ENCODE measurements around the gene PIM1. TPM values are rescaled to one million over a fixed set of nuclear protein-coding genes. Genes with fewer than 3 reads are reported as not detected.

Gene PIM1
- total RNA-seq, result 51.5 TPM

DNA sequence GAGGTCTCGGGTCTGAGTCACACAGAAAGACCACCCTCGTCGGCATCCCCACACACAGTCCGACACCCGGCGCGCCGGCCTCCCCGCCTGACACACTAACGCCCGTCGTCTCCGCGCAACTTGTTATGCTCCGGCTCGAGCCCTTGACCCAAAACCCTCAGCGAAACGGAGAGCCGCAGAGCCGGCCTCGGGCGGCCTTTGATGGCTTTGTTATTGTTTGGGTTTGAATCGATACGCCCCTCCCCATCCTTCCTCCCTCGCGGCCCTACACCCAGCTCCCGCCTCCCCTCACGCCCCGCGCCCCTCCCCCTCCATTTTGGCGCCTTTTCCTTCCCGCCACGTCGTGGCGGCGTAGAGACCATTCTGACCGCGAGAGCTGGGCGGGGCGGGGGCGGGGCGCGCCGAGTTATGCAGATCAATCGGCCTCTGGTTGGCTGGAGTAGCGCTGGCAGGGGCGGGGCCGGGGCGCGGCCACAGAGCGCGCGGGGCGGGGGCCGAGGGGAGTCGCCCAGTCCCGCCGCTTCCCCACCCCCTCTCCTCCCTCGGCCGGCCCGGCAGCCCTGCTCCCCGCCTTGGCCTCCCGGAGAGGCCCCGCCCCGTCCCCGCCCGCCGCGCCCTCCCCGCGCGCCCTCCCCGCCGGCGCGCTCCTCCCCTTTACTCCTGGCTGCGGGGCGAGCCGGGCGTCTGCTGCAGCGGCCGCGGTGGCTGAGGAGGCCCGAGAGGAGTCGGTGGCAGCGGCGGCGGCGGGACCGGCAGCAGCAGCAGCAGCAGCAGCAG, at the start of gene PIM1:
Gene PIM1, plus strand, starts transcription at position 657 of the 777 bp plus-strand sequence. CDS start 424 bp downstream, outside the sequence.

Other genes with a start within 250 kb of the PIM1 start
- 8.8 TPM for gene PI16, start 215.4 kb upstream of the PIM1 start, total RNA-seq
- gene MTCH1, start 184.0 kb upstream of the PIM1 start, total RNA-seq, result 146 TPM
- 10.9 TPM for gene FGD2, start 164.5 kb upstream of the PIM1 start, total RNA-seq
- gene TBC1D22B, start 87.6 kb downstream of the PIM1 start, total RNA-seq, result 9.7 TPM
- 1.4 TPM for gene TMEM217, start 88.0 kb downstream of the PIM1 start, total RNA-seq
- 15.6 TPM for gene RNF8, start 183.8 kb downstream of the PIM1 start, total RNA-seq